ENCODE results near the gene EIF3CL.
"Not testable (repeated sequence)": the region's sequence is repeated elsewhere in the genome, so short reads cannot be mapped to it uniquely, and the experiment has no call there.

GRCh38 chr16:28447081-28447480 lies 43.4 kb upstream of the EIF3CL start:
- not testable (repeated sequence) for TF ChIP-seq RXRA (IDR thresholded peaks at IDR 0.05; ENCODE audit: borderline replicate concordance, low read depth); MAX (IDR thresholded peaks at IDR 0.05; ENCODE audit: low read depth); RFX5 (IDR thresholded peaks at IDR 0.05; ENCODE audit: low read length); CTCF (IDR thresholded peaks at IDR 0.05); POLR2AphosphoS5 (IDR thresholded peaks at IDR 0.05; ENCODE audit: low read depth, low read length); RCOR1 (IDR thresholded peaks at IDR 0.05; ENCODE audit: low read length); PBX3 (IDR thresholded peaks at IDR 0.05)
